Measurements from ENCODE around the gene ALDH6A1.

DNA sequence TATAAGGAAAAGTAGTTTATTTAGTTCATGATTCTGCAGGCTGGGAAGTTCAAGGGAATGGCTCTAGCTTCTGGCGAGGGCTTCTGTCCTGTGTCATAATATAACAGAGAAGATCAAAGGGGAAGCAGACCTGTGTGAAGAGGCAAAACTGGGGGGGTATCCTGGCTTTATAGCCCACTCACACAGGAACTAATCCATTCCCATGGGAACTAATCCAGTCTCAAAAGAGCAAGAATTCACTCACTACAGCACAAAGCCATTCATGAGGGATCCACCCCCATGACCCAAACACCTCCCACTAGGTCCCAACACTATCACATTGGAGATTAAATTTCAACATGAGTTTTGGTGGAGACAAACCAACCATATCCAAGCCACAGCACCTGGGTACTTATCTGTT, 6.9 kb downstream of the ALDH6A1 start:
- TF ChIP-seq, protein P1, sequence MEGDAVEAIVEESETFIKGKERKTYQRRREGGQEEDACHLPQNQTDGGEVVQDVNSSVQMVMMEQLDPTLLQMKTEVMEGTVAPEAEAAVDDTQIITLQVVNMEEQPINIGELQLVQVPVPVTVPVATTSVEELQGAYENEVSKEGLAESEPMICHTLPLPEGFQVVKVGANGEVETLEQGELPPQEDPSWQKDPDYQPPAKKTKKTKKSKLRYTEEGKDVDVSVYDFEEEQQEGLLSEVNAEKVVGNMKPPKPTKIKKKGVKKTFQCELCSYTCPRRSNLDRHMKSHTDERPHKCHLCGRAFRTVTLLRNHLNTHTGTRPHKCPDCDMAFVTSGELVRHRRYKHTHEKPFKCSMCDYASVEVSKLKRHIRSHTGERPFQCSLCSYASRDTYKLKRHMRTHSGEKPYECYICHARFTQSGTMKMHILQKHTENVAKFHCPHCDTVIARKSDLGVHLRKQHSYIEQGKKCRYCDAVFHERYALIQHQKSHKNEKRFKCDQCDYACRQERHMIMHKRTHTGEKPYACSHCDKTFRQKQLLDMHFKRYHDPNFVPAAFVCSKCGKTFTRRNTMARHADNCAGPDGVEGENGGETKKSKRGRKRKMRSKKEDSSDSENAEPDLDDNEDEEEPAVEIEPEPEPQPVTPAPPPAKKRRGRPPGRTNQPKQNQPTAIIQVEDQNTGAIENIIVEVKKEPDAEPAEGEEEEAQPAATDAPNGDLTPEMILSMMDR (IDR thresholded peaks at IDR 0.05) = no peak
- no peak for TF ChIP-seq POLR2A (IDR thresholded peaks at IDR 0.05)
